HEK293 (cell line): Measurements from ENCODE around the gene SLC34A3.

ENCODE experiments used
- CTCF ChIA-PET: fragments of 350-600 bp; formaldehyde crosslinking; extraction: SDS; loops from one replicate; lab custom pipeline; 2021; ENCODE audit warnings: antibody characterized with exemption; lab: Yijun Ruan, JAX
- POLR2A ChIA-PET: fragments of 300-600 bp; formaldehyde crosslinking; extraction: SDS; loops from one replicate; lab custom pipeline; 2020; ENCODE audit warnings: antibody characterized with exemption, inconsistent platforms; lab: Yijun Ruan, JAX
- H3K27ac ChIP-seq: fragments of 200-500 bp; sonication (Bioruptor generic); 2 replicates; pipeline ENCODE4 v1.5.1; 2014; ENCODE audit warnings: low read depth, low read length, control low read depth, inconsistent platforms; ENCODE audit errors: extremely low read depth
- H3K36me3 ChIP-seq, 2 experiments: fragments of 200-500 bp in 1 of 2; sonication (Bioruptor generic) in 1 of 2; 1 replicate in 1 of 2; 2 replicates in 1 of 2; pipeline ENCODE4 v1.5.1; 2014 to 2017; ENCODE audit warnings: inconsistent platforms in 2 of 2, low read length in 2 of 2; ENCODE audit not compliant: control insufficient read depth in 2 of 2, insufficient read depth in 1 of 2
- H3K4me1 ChIP-seq: fragments of 200-500 bp; sonication (Bioruptor generic); 2 replicates; pipeline ENCODE4 v1.5.1; 2014; ENCODE audit warnings: mild to moderate bottlenecking, low read length, inconsistent platforms; ENCODE audit not compliant: control insufficient read depth, insufficient read depth
- H3K4me3 ChIP-seq: 2 replicates; pipeline ENCODE4 v1.5.1; 2011; ENCODE audit warnings: low read depth, mild to moderate bottlenecking, control low read depth, low read length, moderate library complexity
- H3K9me3 ChIP-seq: fragments of 200-500 bp; sonication (Bioruptor generic); 2 replicates; pipeline ENCODE4 v1.5.1; 2014; ENCODE audit warnings: low read depth, low read length, inconsistent platforms; ENCODE audit not compliant: control insufficient read depth, insufficient read depth
- HOXD13 ChIP-seq: sonication (generic); formaldehyde crosslinking; IDR thresholded peaks from 2 replicates; pipeline ENCODE4 v1.8.0; 2022; ENCODE audit warnings: missing genetic modification reagents, borderline replicate concordance
- KLF10 ChIP-seq: fragments of 450-650 bp; IDR thresholded peaks from 2 replicates; pipeline ENCODE4 v1.5.1; 2018; ENCODE audit warnings: missing biosample characterization, mild to moderate bottlenecking, missing genetic modification characterization
- MZF1 ChIP-seq: fragments of 450-650 bp; formaldehyde crosslinking; IDR thresholded peaks from 2 replicates; pipeline ENCODE4 v1.5.1; 2017; ENCODE audit warnings: missing biosample characterization, missing genetic modification characterization, borderline replicate concordance
- PRDM1 ChIP-seq: fragments of 450-650 bp; formaldehyde crosslinking; IDR thresholded peaks from 2 replicates; pipeline ENCODE4; 2016; ENCODE audit warnings: missing biosample characterization, missing genetic modification characterization
- PRDM10 ChIP-seq: fragments of 450-650 bp; formaldehyde crosslinking; IDR thresholded peaks from 2 replicates; pipeline ENCODE4 v1.5.1; 2016; ENCODE audit warnings: missing biosample characterization, missing genetic modification characterization
- ZBTB1 ChIP-seq: fragments of 450-650 bp; formaldehyde crosslinking; IDR thresholded peaks from 2 replicates; pipeline ENCODE4 v1.5.1; 2016; ENCODE audit warnings: missing biosample characterization, missing genetic modification characterization
- ZBTB11 ChIP-seq: fragments of 450-650 bp; formaldehyde crosslinking; conservative IDR thresholded peaks from 2 replicates; pipeline ENCODE4 v1.5.1; 2016; ENCODE audit warnings: low read depth, missing biosample characterization, missing genetic modification characterization
- ZBTB26 ChIP-seq: fragments of 450-650 bp; formaldehyde crosslinking; optimal IDR thresholded peaks from 2 replicates; pipeline ENCODE3; 2016; ENCODE audit warnings: missing biosample characterization, mild to moderate bottlenecking, missing genetic modification characterization
- ZBTB48 ChIP-seq: fragments of 450-650 bp; formaldehyde crosslinking; IDR thresholded peaks from 2 replicates; pipeline ENCODE4 v1.5.1; 2016; ENCODE audit warnings: missing biosample characterization, missing genetic modification characterization
- ZBTB6 ChIP-seq: fragments of 450-650 bp; formaldehyde crosslinking; IDR thresholded peaks from 2 replicates; pipeline ENCODE4 v1.5.1; 2017; ENCODE audit warnings: missing biosample characterization, missing genetic modification characterization
- ZFP41 ChIP-seq: fragments of 450-650 bp; formaldehyde crosslinking; IDR thresholded peaks from 2 replicates; pipeline ENCODE4 v1.5.1; 2016; ENCODE audit warnings: missing biosample characterization, missing genetic modification characterization, borderline replicate concordance
- ZNF548 ChIP-seq: fragments of 450-650 bp; formaldehyde crosslinking; IDR thresholded peaks from 2 replicates; pipeline ENCODE4 v1.5.1; 2016; ENCODE audit warnings: missing biosample characterization, missing genetic modification characterization
- ZNF549 ChIP-seq: fragments of 450-650 bp; IDR thresholded peaks from 2 replicates; pipeline ENCODE4 v1.5.1; 2018; ENCODE audit warnings: missing biosample characterization, missing genetic modification characterization, mild to moderate bottlenecking, inconsistent platforms, moderate library complexity
- ZNF626 ChIP-seq: fragments of 450-650 bp; sonication (Bioruptor Pico); formaldehyde crosslinking; IDR thresholded peaks from 2 replicates; pipeline ENCODE4 v1.5.1; 2018; ENCODE audit warnings: missing biosample characterization, missing genetic modification characterization, inconsistent platforms
- ZNF639 ChIP-seq: fragments of 450-650 bp; formaldehyde crosslinking; IDR thresholded peaks from 2 replicates; pipeline ENCODE4 v1.5.1; 2016; ENCODE audit warnings: missing biosample characterization, missing genetic modification characterization
- ZNF692 ChIP-seq: fragments of 450-650 bp; formaldehyde crosslinking; IDR thresholded peaks from 2 replicates; pipeline ENCODE4 v1.5.1; 2016; ENCODE audit warnings: missing biosample characterization, missing genetic modification characterization
- ZNF747 ChIP-seq: fragments of 450-650 bp; formaldehyde crosslinking; IDR thresholded peaks from 2 replicates; pipeline ENCODE4 v1.5.1; 2016; ENCODE audit warnings: missing biosample characterization, missing genetic modification characterization
- ZNF76 ChIP-seq: fragments of 450-650 bp; formaldehyde crosslinking; IDR thresholded peaks from 2 replicates; pipeline ENCODE4; 2016; ENCODE audit warnings: low read depth, missing biosample characterization, missing genetic modification characterization, borderline replicate concordance
- ZNF768 ChIP-seq: fragments of 450-650 bp; formaldehyde crosslinking; IDR thresholded peaks from 2 replicates; pipeline ENCODE4 v1.5.1; 2018; ENCODE audit warnings: missing biosample characterization, mild to moderate bottlenecking, missing genetic modification characterization
- ZNF792 ChIP-seq: fragments of 450-650 bp; formaldehyde crosslinking; IDR thresholded peaks from 2 replicates; pipeline ENCODE4 v1.5.1; 2016; ENCODE audit warnings: missing biosample characterization, missing genetic modification characterization
- ZNF843 ChIP-seq: fragments of 450-650 bp; formaldehyde crosslinking; IDR thresholded peaks from 2 replicates; pipeline ENCODE4 v1.5.1; 2016; ENCODE audit warnings: missing biosample characterization, missing genetic modification characterization
- ZXDB ChIP-seq: fragments of 450-650 bp; formaldehyde crosslinking; IDR thresholded peaks from 2 replicates; pipeline ENCODE4 v1.5.1; 2016; ENCODE audit warnings: missing biosample characterization, missing genetic modification characterization

Gene SLC34A3

GRCh38 chr9:137223078-137223970 lies 7.4 kb upstream of the SLC34A3 start:
- CTCF ChIA-PET: interaction anchor here (0.6 to 6.7 kb wide), 11 partner anchors 10 to 177 kb away, joined by 3 to 54 read pairs (median 4); partner anchors contain the start of genes ANAPC2, MAN1B1, NDOR1 and NPDC1
- TF ChIP-seq ZNF626: no peak
- no peak for TF ChIP-seq ZBTB1 (tag by site-specific recombination)
- no peak for TF ChIP-seq ZNF792 (tag by site-specific recombination)
- TF ChIP-seq ZBTB6 (tag by site-specific recombination): no peak
- TF ChIP-seq ZNF639 (tag by site-specific recombination): no peak
- TF ChIP-seq ZNF692: peak; percentile 57; the same call in 1 of the 2 replicates
- peak; percentile 98 for TF ChIP-seq ZXDB (tag by site-specific recombination)
- TF ChIP-seq ZNF76 (tag by site-specific recombination): peak; percentile 84
- no peak for TF ChIP-seq PRDM1 (tag by site-specific recombination)
- no peak for TF ChIP-seq ZNF747 (tag by site-specific recombination)
- TF ChIP-seq ZBTB26 (tag by site-specific recombination): peak; percentile 33
- no peak for TF ChIP-seq HOXD13 (CRISPR knock-in tag)
- TF ChIP-seq MZF1 (tag by site-specific recombination): no peak
- no peak for TF ChIP-seq ZNF768 (tag by site-specific recombination)
- TF ChIP-seq ZNF548 (tag by site-specific recombination): no peak
- peak; percentile 97 for TF ChIP-seq ZBTB11
- TF ChIP-seq KLF10: peak; percentile 66
- peak; percentile 31; the same call in 1 of the 2 replicates for TF ChIP-seq PRDM10 (tag by site-specific recombination)
- TF ChIP-seq ZBTB48: 0 out of 2 replicates have a peak, but pooled peaks have one; percentile 18
- no peak for TF ChIP-seq ZNF549
- no peak for TF ChIP-seq ZFP41 (tag by site-specific recombination)
- 0 out of 2 replicates have a peak, but pooled peaks have one; percentile 43 for TF ChIP-seq ZNF843 (tag by site-specific recombination)

More at GRCh38 chr9:137223078-137223970, 7.4 kb upstream of the SLC34A3 start:
- Histone ChIP-seq H3K27ac (peak overlapping the region; percentile 83), H3K9me3 (no peaks in the 10 kb centered on the region), H3K36me3 (peaks cover 0 to 14% of the 10 kb centered on the region in 2 experiments; a peak in 1 of 3 replicates), H3K4me1 (peaks cover 4% of the 10 kb centered on the region), H3K4me3 (peak overlapping the region; percentile 89)
- POLR2A ChIA-PET: interaction anchor here (0.6 to 17.2 kb wide), 33 partner anchors 15 to 1114 kb away, joined by 3 to 304 read pairs (median 4); partner anchors contain the start of genes AJM1, ANAPC2, MAN1B1 and NDOR1
